Cardiac muscle cell (in vitro differentiated cells and primary cell): ENCODE measurements around the gene ZFP36. TPM values are rescaled to one million over a fixed set of nuclear protein-coding genes. Genes with fewer than 3 reads are reported as not detected.
A peak's percentile ranks its signal among the peaks of the same experiment; 100 is the strongest.

Source experiments
- DNase-seq, 2 donors: peaks; one replicate each; pipeline versions ENCODE4 v3.0.0 to v3.0.0-alpha.2; 2010 to 2017; ENCODE audit warnings: low read depth in 1 of 2, low spot score in 1 of 2
- H3K27ac ChIP-seq: fragments of 200-600 bp; sonication (generic); 2 replicates; pipeline ENCODE4 v1.5.1; 2016
- H3K27me3 ChIP-seq: fragments of 200-600 bp; sonication (generic); 2 replicates; pipeline ENCODE4 v1.6.0; 2016; ENCODE audit warnings: control low read depth
- H3K36me3 ChIP-seq: fragments of 200-600 bp; sonication (generic); 2 replicates; pipeline ENCODE4 v1.5.1; 2016; ENCODE audit warnings: control low read depth
- H3K4me1 ChIP-seq: fragments of 200-600 bp; sonication (generic); 2 replicates; pipeline ENCODE4 v1.8.1; 2017; ENCODE audit warnings: low read depth, mild to moderate bottlenecking, mixed run types
- H3K4me3 ChIP-seq: fragments of 200-600 bp; sonication (generic); 2 replicates; pipeline ENCODE4 v1.5.1; 2016; ENCODE audit warnings: mild to moderate bottlenecking
- H3K9me3 ChIP-seq: fragments of 200-600 bp; sonication (generic); 2 replicates; pipeline ENCODE4 v1.5.1; 2017; ENCODE audit warnings: low read depth, mild to moderate bottlenecking, control low read depth
- polyA plus RNA-seq: library from polyadenylated mRNA; unstranded; fragments of >200 nt; fragmentation: Nextera tagmentation; extraction: Ambion mirVana; gene quantifications from 2 replicates; pipeline ENCODE4 v1.2.1, GENCODE V29; 2016
- total RNA-seq: library from RNA; depleted of rRNA; stranded (reverse); fragments of >200 nt; gene quantifications from 2 replicates; pipeline ENCODE4 v1.2.3, GENCODE V29; 2016
- TF ChIP-seq, protein P1 (sequence below): IDR thresholded peaks from 2 replicates; pipeline ENCODE4 v1.5.1; 2012; ENCODE audit warnings: low read depth, mild to moderate bottlenecking, low read length

The ZFP36 gene
- total and polyA plus RNA-seq, 2 experiments from 2014 or later, result 14.6 to 53.4 TPM

DNA sequence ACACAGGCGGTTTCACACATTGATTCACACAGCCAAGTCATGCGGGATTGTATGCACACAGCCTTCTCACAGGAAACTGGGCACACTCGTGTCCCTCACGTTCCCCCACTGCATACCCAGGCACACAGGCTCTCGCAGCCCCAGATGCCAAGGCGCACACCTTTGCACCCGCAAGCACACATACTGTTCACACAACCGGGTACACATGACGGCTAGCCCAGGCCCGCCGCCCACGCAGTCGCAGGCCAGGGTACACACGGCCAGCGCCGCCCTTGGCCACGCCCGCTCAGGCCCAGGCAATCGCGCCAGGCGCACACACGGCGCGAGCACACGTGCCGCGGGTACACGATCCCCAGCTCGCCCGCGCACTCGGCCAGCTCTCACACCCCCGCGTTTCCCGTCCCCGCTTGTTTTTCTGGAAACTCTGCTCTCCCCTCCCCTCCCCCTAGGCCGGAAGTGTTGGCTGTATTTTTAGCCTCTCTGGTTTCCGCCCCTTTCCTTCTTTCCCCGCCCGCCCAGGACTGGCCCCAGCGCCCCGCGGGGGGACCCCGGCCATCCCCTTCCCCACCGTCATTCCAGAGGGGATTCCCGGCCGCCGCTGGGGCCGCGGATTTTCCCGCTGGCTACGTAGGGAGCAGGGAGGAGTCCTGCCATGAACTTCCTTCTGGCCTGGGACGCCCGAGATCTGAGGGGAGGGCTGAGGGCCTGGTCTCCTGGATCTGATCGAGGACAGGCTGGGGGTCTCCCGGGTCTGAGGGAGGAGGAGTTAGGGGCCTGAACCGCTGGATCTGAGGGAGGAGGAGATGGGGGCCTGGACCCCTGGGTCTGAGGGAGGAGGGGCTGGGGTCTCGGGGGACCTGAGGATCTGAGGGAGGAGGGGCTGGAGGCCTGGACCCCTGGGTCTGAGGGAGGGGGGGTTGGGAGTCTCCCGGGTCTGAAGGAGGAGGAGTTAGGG lies 4.0 kb upstream of the ZFP36 start:
- no peaks in the 10 kb centered on the region for H3K27me3 ChIP-seq
- TF ChIP-seq, protein P1, sequence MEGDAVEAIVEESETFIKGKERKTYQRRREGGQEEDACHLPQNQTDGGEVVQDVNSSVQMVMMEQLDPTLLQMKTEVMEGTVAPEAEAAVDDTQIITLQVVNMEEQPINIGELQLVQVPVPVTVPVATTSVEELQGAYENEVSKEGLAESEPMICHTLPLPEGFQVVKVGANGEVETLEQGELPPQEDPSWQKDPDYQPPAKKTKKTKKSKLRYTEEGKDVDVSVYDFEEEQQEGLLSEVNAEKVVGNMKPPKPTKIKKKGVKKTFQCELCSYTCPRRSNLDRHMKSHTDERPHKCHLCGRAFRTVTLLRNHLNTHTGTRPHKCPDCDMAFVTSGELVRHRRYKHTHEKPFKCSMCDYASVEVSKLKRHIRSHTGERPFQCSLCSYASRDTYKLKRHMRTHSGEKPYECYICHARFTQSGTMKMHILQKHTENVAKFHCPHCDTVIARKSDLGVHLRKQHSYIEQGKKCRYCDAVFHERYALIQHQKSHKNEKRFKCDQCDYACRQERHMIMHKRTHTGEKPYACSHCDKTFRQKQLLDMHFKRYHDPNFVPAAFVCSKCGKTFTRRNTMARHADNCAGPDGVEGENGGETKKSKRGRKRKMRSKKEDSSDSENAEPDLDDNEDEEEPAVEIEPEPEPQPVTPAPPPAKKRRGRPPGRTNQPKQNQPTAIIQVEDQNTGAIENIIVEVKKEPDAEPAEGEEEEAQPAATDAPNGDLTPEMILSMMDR, result no peak
- H3K4me1 ChIP-seq, result peaks cover 19% of the 10 kb centered on the region
- no peaks in the 10 kb centered on the region for H3K36me3 ChIP-seq
- DNase-seq, result peak; percentile 86 to 97
- H3K4me3 ChIP-seq, result peak overlapping the region; percentile 29
- H3K9me3 ChIP-seq, result no peaks in the 10 kb centered on the region
- peak overlapping the region; percentile 91 for H3K27ac ChIP-seq

DNA sequence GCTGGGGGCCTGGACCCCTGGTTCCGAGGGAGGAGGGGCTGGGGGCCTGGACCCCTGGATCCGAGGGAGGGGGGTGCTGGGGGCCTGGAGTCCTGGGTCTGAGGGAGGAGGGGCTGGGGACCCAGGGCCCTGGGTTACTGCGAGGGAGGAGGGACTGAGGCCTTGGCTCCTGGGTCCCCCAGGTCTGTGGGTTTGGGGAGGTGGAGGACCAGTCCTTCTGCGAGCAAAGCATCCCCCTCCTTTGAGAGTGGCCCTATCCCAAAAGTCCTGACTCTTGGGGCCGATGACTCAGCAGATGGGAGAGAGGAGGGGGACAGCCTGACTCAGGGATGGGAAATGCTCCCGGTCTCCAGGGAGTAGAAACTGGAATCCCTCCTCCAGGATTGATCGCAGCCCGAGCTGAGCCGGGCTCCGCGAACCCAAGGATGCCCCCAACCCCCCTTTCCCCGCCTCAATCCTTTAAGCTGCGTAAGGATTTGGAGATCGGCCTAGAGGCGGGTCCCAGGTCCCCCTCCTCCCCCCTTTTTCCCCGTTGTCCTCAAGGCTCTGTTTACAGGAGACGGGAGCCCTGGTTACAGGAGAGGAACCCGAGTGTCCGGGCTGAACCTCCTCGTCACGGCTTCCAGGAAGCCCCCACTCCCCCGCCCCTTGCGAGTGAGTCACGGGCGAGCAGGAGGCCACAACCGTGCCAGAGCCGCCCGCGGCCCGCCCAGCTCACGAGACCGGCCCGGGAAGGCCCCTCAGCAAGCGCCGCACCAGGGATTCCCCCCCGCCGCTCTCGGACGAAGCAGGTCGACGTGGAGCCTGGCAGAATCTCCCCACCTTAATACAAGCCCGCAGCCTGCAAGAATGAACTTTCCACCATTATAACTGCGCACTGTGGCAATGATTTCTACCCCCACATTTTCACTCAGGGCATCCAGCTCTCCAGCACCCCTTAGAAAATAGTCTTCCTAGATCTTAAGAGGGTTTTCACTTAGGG lies 3.0 kb upstream of the ZFP36 start:
- Histone ChIP-seq H3K36me3 (no peaks in the 10 kb centered on the region), H3K9me3 (no peaks in the 10 kb centered on the region), H3K4me3 (peak overlapping the region; percentile 29), H3K27me3 (no peaks in the 10 kb centered on the region), H3K4me1 (peaks cover 19% of the 10 kb centered on the region), H3K27ac (peak overlapping the region; percentile 91)
- TF ChIP-seq, protein P1, result no peak
- peak; percentile 60 to 100 for DNase-seq

DNA sequence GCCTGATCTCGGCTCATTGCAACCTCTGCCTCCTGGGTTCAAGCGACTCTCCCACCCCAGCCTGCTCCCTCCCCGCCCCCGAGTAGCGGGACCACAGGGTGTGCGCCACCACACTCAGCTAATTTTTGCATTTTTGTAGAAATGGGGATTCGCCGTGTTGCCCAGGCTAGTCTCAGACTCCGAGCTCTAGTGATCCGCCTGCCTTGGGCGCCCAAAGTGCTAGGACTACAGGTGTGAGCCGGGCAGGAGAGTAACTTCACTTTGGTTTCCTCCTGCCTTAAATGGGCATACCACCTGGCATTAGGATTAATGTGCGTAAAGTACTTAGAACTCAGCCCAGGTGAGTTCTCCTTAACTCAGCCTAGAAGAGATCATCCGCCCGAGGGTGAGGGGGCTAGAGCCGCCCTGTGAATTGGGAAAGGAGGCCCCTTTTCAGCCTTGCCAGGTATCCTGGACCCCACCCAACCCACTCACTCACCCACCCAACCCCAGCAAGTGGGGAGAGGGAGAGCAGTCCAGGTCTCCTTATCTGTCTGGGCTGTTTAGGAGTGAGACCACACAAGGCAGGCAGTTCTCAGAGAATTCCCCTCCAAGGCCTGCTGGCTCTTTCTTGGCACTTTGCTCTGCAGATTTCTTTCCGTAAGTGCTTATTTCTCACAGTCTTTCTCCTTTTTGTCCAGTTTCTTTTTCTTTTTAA lies 1.2 kb upstream of the ZFP36 start:
- H3K4me1 ChIP-seq, result peaks cover 20% of the 10 kb centered on the region
- H3K4me3 ChIP-seq, result no peak overlapping the region
- DNase-seq, result no peak
- H3K36me3 ChIP-seq, result no peaks in the 10 kb centered on the region
- no peaks in the 10 kb centered on the region for H3K9me3 ChIP-seq
- H3K27me3 ChIP-seq, result no peaks in the 10 kb centered on the region
- TF ChIP-seq, protein P1, result no peak
- H3K27ac ChIP-seq, result no peak overlapping the region

DNA sequence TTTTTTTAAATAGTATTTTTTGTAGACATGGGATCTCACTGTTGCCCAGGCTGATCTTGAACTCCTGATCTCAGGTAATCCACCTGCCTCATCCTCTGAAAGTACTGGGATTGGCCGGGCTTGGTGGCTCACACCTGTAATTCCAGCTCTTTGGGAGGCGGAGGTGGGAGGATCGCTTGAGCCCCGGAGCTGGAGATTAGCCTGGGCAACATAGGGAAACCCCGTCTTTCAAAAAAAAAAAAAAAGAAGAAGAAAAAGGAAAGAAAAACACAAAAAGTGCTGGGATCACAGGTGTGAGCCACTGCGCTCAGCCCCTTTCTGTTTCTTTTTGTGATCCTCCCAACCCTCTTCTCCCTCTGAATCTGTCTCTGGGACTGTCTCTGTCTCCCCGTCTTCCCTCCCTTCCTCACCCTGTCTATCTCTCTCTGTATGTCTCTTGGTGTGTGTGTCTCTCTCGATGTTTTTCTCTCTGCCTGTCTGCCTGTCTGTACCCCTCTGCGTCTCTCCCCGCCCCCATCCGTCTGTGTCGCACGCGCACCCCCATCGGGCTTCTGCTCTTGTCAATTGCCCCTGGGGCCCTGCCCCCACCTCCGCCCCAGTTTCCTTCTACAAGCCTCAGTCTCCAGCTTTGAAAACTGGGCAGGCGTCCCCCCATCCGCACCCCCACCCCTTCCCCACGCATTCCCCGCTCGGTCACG lies 540 bp upstream of the ZFP36 start:
- Histone ChIP-seq H3K36me3 (no peaks in the 10 kb centered on the region), H3K27me3 (no peaks in the 10 kb centered on the region), H3K4me1 (peaks cover 27% of the 10 kb centered on the region), H3K9me3 (no peaks in the 10 kb centered on the region), H3K27ac (peak overlapping the region; percentile 21), H3K4me3 (peak overlapping the region; percentile 89)
- no peak for DNase-seq
- TF ChIP-seq, protein P1, result no peak

DNA sequence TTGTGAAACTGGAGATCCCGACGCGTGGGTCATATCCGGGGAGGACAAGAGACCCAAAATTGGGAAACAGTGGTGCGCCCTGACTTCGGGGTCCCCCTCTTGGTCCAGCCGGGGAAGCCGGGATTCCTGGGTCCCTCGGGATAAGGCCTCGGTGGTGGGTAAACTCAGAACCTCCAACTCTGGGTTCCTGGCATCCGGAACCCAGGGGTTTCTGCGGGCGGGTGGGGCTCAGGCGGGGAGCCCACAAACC lies 688 bp downstream of the ZFP36 start:
- Histone ChIP-seq H3K27ac (peak overlapping the region; percentile 86), H3K36me3 (no peaks in the 10 kb centered on the region)
- no peak for DNase-seq

More for the DNA sequence above, 688 bp downstream of the ZFP36 start:
- no peaks in the 10 kb centered on the region for H3K27me3 ChIP-seq
- TF ChIP-seq, protein P1, result no peak
- peaks cover 22% of the 10 kb centered on the region for H3K4me1 ChIP-seq
- peak overlapping the region; percentile 89 for H3K4me3 ChIP-seq
- no peaks in the 10 kb centered on the region for H3K9me3 ChIP-seq
